ENCODE measurements around the gene GP5. TPM values are rescaled to one million over a fixed set of nuclear protein-coding genes. Genes with fewer than 3 reads are reported as not detected.

GP5 gene
- total RNA-seq, 4 donors from 2014 or later: not detected

DNA sequence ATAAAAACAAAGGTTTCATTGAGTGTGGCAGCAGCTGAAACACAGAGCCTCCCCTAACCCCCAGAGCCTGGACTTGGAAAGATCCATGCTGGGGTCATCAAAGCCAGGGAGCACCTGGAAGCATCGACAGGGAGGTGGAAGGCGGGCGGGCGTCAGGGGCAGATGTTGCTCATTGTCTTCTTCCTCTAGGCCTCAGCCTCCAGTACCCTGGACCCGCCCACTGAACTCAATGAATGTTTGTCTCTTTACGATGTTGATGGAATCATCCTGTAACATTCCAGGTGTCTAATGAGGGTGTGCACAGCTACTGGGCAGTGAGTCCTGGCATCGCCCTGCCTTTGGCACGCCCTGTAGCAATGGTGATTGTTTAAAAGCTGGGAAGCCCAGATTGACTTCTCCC lies 9.8 kb downstream of the GP5 start:
- 79% methylated on average over 8 of the region's 8 CpGs; no CpG with 5 or more reads in 1 of the 2 donors for WGBS, 2 donors (ENCODE audit: low coverage in 1 of 2)
- Histone ChIP-seq H3K27me3 (no peaks in the 10 kb centered on the region), H3K36me3 (no peaks in the 10 kb centered on the region), H3K4me3 (no peak overlapping the region), H3K27ac (no peak overlapping the region), H3K9me3 (peaks cover 0 to 6% of the 10 kb centered on the region in 2 donors), H3K4me1 (peaks cover 0 to 5% (median 0%) of the 10 kb centered on the region in 4 donors)
- DNase-seq: no peak
- intact Hi-C loops (cut with DNase I; ENCODE audit: low total_unique reads): no loop called here
- in situ Hi-C loops (cut with MboI; ENCODE audit: low pct_ligation_motif_present in 1 of 4, low pct_unique_long_range_greater_than_20kb in 1 of 4, low sequenced_read_pairs in 3 of 4): no loop called here
- TF ChIP-seq POLR2AphosphoS5 (IDR thresholded peaks at IDR 0.05) (no peak), EP300 (IDR thresholded peaks at IDR 0.05; ENCODE audit: low read depth) (no peak), POLR2A (IDR thresholded peaks at IDR 0.05) (no peak)
- TF ChIP-seq, protein P1, sequence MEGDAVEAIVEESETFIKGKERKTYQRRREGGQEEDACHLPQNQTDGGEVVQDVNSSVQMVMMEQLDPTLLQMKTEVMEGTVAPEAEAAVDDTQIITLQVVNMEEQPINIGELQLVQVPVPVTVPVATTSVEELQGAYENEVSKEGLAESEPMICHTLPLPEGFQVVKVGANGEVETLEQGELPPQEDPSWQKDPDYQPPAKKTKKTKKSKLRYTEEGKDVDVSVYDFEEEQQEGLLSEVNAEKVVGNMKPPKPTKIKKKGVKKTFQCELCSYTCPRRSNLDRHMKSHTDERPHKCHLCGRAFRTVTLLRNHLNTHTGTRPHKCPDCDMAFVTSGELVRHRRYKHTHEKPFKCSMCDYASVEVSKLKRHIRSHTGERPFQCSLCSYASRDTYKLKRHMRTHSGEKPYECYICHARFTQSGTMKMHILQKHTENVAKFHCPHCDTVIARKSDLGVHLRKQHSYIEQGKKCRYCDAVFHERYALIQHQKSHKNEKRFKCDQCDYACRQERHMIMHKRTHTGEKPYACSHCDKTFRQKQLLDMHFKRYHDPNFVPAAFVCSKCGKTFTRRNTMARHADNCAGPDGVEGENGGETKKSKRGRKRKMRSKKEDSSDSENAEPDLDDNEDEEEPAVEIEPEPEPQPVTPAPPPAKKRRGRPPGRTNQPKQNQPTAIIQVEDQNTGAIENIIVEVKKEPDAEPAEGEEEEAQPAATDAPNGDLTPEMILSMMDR (IDR thresholded peaks at IDR 0.05): no peak

DNA sequence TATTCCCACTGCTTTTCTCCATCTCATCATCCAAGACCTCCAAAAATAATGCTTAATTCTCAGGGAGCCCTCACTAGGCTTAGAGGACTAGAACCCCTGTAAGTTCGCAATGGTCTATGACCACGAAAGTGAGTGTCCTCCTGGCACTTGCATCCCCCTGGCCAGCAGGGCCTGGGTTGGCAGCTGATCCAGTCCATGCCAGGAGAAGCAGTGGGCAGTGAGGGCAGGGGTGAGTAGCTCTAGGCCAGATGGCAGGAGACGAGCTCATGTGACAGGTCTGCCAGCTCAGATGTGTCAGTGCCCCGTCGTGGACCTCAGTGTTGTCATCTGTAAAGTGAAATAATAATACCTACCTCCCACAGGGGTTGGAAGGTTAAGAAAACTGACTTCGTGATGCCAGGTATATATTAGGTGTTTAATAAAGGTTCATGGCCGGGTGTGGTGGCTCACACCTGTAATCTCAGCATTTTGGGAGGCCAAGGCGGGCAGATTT lies 11.1 kb downstream of the GP5 start:
- Histone ChIP-seq H3K4me3 (no peak overlapping the region), H3K27ac (no peak overlapping the region), H3K36me3 (no peaks in the 10 kb centered on the region), H3K4me1 (peaks cover 0 to 4% (median 0%) of the 10 kb centered on the region in 4 donors), H3K9me3 (peaks cover 0 to 6% of the 10 kb centered on the region in 2 donors), H3K27me3 (no peaks in the 10 kb centered on the region)
- WGBS, 2 donors (ENCODE audit: low coverage in 1 of 2): 90 to 93% methylated on average over 5 to 8 of the region's 8 CpGs
- DNase-seq: no peak
- TF ChIP-seq POLR2AphosphoS5 (IDR thresholded peaks at IDR 0.05): no peak
- TF ChIP-seq EP300 (IDR thresholded peaks at IDR 0.05; ENCODE audit: low read depth): no peak
- no peak for TF ChIP-seq POLR2A (IDR thresholded peaks at IDR 0.05)
- TF ChIP-seq, protein P1 (IDR thresholded peaks at IDR 0.05): no peak
- in situ Hi-C loops (cut with MboI; ENCODE audit: low pct_ligation_motif_present in 1 of 4, low pct_unique_long_range_greater_than_20kb in 1 of 4, low sequenced_read_pairs in 3 of 4): no loop called here
- intact Hi-C loops (cut with DNase I; ENCODE audit: low total_unique reads): no loop called here

- Histone ChIP-seq H3K9me3 (peaks cover 0 to 6% of the 10 kb centered on the region in 2 donors), H3K27ac (no peak overlapping the region), H3K4me1 (no peaks in the 10 kb centered on the region), H3K36me3 (no peaks in the 10 kb centered on the region), H3K27me3 (no peaks in the 10 kb centered on the region), H3K4me3 (no peak overlapping the region)
- in situ Hi-C loops (cut with MboI; ENCODE audit: low pct_ligation_motif_present in 1 of 4, low pct_unique_long_range_greater_than_20kb in 1 of 4, low sequenced_read_pairs in 3 of 4) (no loop called here), intact Hi-C loops (cut with DNase I; ENCODE audit: low total_unique reads) (no loop called here)
- WGBS, 2 donors (ENCODE audit: low coverage in 1 of 2): 80 to 92% methylated on average over 1 to 6 of the region's 6 CpGs
- DNase-seq: no peak
- TF ChIP-seq EP300 (IDR thresholded peaks at IDR 0.05; ENCODE audit: low read depth) (no peak), POLR2A (IDR thresholded peaks at IDR 0.05) (no peak), POLR2AphosphoS5 (IDR thresholded peaks at IDR 0.05) (no peak)
- TF ChIP-seq, protein P1 (IDR thresholded peaks at IDR 0.05): no peak
Measured at GRCh38 chr3:194387276-194387675, 11.8 kb downstream of the GP5 start.

DNA sequence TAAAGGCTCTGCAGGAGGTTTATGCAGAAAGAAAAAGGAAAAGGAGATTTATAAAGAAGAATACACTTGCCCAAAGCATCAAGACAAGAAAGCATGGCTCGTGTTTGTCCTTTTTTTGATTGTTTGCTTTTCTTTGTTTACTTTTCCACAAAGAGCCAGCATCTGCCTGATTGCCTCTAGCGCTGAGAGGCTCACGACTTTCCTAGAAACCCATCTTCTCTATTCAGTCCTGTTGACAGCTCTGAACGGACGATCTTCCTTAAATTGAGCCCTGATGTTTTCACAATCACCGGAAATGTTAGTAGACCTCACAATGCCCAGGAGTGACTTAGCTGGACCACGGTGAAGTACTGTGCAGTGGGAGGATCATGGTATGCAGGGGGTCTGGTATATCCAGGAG lies 12.4 kb downstream of the GP5 start:
- WGBS, 2 donors (ENCODE audit: low coverage in 1 of 2): 48 to 69% methylated on average over 4 to 7 of the region's 7 CpGs
- Histone ChIP-seq H3K4me1 (no peaks in the 10 kb centered on the region), H3K27ac (no peak overlapping the region), H3K9me3 (peaks cover 0 to 6% of the 10 kb centered on the region in 2 donors), H3K27me3 (no peaks in the 10 kb centered on the region), H3K36me3 (no peaks in the 10 kb centered on the region), H3K4me3 (no peak overlapping the region)
- no peak for TF ChIP-seq POLR2AphosphoS5 (IDR thresholded peaks at IDR 0.05)
- no peak for TF ChIP-seq EP300 (IDR thresholded peaks at IDR 0.05; ENCODE audit: low read depth)
- TF ChIP-seq, protein P1 (IDR thresholded peaks at IDR 0.05): no peak
- TF ChIP-seq POLR2A (IDR thresholded peaks at IDR 0.05): no peak
- DNase-seq: no peak
- in situ Hi-C loops (cut with MboI; ENCODE audit: low pct_ligation_motif_present in 1 of 4, low pct_unique_long_range_greater_than_20kb in 1 of 4, low sequenced_read_pairs in 3 of 4) (no loop called here), intact Hi-C loops (cut with DNase I; ENCODE audit: low total_unique reads) (no loop called here)
